ENCODE data around the gene NRIP2. TPM values are rescaled to one million over a fixed set of nuclear protein-coding genes. Genes with fewer than 3 reads are reported as not detected.
A peak's percentile ranks its signal among the peaks of the same experiment; 100 is the strongest.

The NRIP2 gene
- total and polyA plus RNA-seq, 3 donors from 2014 or later: 2.6 to 10.6 (median 2.8) TPM

- peaks cover 19% of the 10 kb centered on the region for H3K4me1 ChIP-seq
- H3K27me3 ChIP-seq: no peaks in the 10 kb centered on the region
- H3K27ac ChIP-seq: peak overlapping the region; percentile 79 to 90
- 5 to 6% methylated on average over 24 to 45 of the region's 49 CpGs for WGBS, 2 donors
- H3K36me3 ChIP-seq (ENCODE audit: low read depth, missing control alignments): no peaks in the 10 kb centered on the region
- peak overlapping the region; percentile 65 to 77 for H3K4me3 ChIP-seq
- TF ChIP-seq POLR2A (IDR thresholded peaks at IDR 0.05) (no peak), CTCF (IDR thresholded peaks at IDR 0.05) (no peak)
- peak; percentile 29 for DNase-seq
- H3K9me3 ChIP-seq: no peaks in the 10 kb centered on the region
- intact Hi-C loops (cut with DNase I; ENCODE audit: low total_unique reads): no loop called here
These were observed 40.6 kb downstream of the NRIP2 start for GRCh38 chr12:2794191-2794735.

GRCh38 chr12:2793561-2793960 lies 41.3 kb downstream of the NRIP2 start:
- intact Hi-C loops (cut with DNase I; ENCODE audit: low total_unique reads): no loop called here
- Histone ChIP-seq H3K4me3 (peak overlapping the region; percentile 65 to 77), H3K36me3 (ENCODE audit: low read depth, missing control alignments) (no peaks in the 10 kb centered on the region), H3K4me1 (peaks cover 19% of the 10 kb centered on the region), H3K27me3 (no peaks in the 10 kb centered on the region), H3K9me3 (no peaks in the 10 kb centered on the region), H3K27ac (peak overlapping the region in 1 of 2 donors; percentile 90)
- TF ChIP-seq CTCF (IDR thresholded peaks at IDR 0.05) (no peak), POLR2A (IDR thresholded peaks at IDR 0.05) (no peak)
- WGBS, 2 donors: 40 to 78% methylated on average over 21 of the region's 21 CpGs
- no peak for DNase-seq

GRCh38 chr12:2792671-2793500 lies 41.9 kb downstream of the NRIP2 start:
- H3K4me1 ChIP-seq: peaks cover 16% of the 10 kb centered on the region
- H3K4me3 ChIP-seq: peak overlapping the region in 1 of 2 donors; percentile 65
- H3K27ac ChIP-seq: no peak overlapping the region
- WGBS, 2 donors: 60 to 72% methylated on average over 25 of the region's 25 CpGs
- DNase-seq: no peak
- intact Hi-C loops (cut with DNase I; ENCODE audit: low total_unique reads): no loop called here
- H3K9me3 ChIP-seq: no peaks in the 10 kb centered on the region
- TF ChIP-seq POLR2A (IDR thresholded peaks at IDR 0.05): no peak
- TF ChIP-seq CTCF (IDR thresholded peaks at IDR 0.05): no peak
- H3K27me3 ChIP-seq: no peaks in the 10 kb centered on the region
- no peaks in the 10 kb centered on the region for H3K36me3 ChIP-seq (ENCODE audit: low read depth, missing control alignments)

- no peak overlapping the region for H3K27ac ChIP-seq
- DNase-seq: no peak
- no peak for TF ChIP-seq POLR2A (IDR thresholded peaks at IDR 0.05)
- TF ChIP-seq CTCF (IDR thresholded peaks at IDR 0.05): no peak
- intact Hi-C loops (cut with DNase I; ENCODE audit: low total_unique reads): no loop called here
- H3K4me1 ChIP-seq: peaks cover 3% of the 10 kb centered on the region
- no peaks in the 10 kb centered on the region for H3K9me3 ChIP-seq
- no peaks in the 10 kb centered on the region for H3K27me3 ChIP-seq
- H3K4me3 ChIP-seq: no peak overlapping the region
- no peaks in the 10 kb centered on the region for H3K36me3 ChIP-seq (ENCODE audit: low read depth, missing control alignments)
- WGBS, 2 donors: 55 to 84% methylated on average over 6 of the region's 6 CpGs
These were observed 43.7 kb downstream of the NRIP2 start for GRCh38 chr12:2791089-2791488.

All from testis (tissue), 3 donors.